ENCODE data around the gene TMC7.

Gene TMC7

DNA sequence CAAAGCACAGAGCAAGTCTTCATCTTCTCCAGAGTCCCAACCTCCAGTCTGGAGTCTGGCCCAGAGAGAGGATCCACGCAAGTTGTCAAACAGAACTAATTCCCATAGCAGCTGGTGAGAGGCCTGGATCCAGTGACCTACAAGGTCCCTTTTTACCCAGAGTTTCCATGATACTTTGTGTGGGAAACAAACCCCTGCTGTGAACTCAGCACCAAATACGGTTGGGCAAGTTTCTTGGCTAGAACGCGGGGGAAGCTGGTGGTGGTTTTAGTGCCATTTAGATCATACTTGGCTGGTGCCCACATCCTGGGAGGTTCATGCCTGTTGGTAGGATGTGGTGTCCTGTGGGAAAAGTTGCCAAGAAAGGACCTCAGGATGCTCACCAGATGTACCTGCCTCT is 18.1 kb downstream of the TMC7 start:
- Histone ChIP-seq H2AFZ (ENCODE audit: low read length) (no peak overlapping the region), H3F3A (ENCODE audit: low read depth) (no peaks in the 10 kb centered on the region), H3K79me2 (ENCODE audit: insufficient read depth, low read length) (no peaks in the 10 kb centered on the region), H3K27me3 (ENCODE audit: insufficient read depth, low read length, poor library complexity, severe bottlenecking) (no peaks in the 10 kb centered on the region), H3K9me3 (ENCODE audit: insufficient read depth, low read depth, low read length) (no peaks in the 10 kb centered on the region), H3K4me1 (ENCODE audit: insufficient read depth, low read length, poor library complexity, severe bottlenecking) (no peaks in the 10 kb centered on the region), H3K9me2 (replicated peaks; ENCODE audit: low read depth, low read length) (no peaks in the 10 kb centered on the region), H3K4me3 (ENCODE audit: low read length, poor library complexity, severe bottlenecking) (no peak overlapping the region), H3K4me2 (ENCODE audit: low read depth, low read length, poor library complexity, severe bottlenecking) (no peak overlapping the region), H4K20me1 (ENCODE audit: insufficient read depth, low read length, poor library complexity, severe bottlenecking) (no peaks in the 10 kb centered on the region), H3K9ac (ENCODE audit: low read depth, low read length, poor library complexity, severe bottlenecking) (no peak overlapping the region), H3K36me3 (ENCODE audit: insufficient read depth, low read length) (no peaks in the 10 kb centered on the region)
- TF ChIP-seq EZH2phosphoT487 (IDR thresholded peaks at IDR 0.05; ENCODE audit: borderline replicate concordance) (no peak), CTCF (conservative IDR thresholded peaks at IDR 0.05; ENCODE audit: low read length) (no peak)

- H3K9ac ChIP-seq (ENCODE audit: low read depth, low read length, poor library complexity, severe bottlenecking) = no peak overlapping the region
- H3K9me3 ChIP-seq (ENCODE audit: insufficient read depth, low read depth, low read length) = no peaks in the 10 kb centered on the region
- no peaks in the 10 kb centered on the region for H3F3A ChIP-seq (ENCODE audit: low read depth)
- H3K79me2 ChIP-seq (ENCODE audit: insufficient read depth, low read length) = no peaks in the 10 kb centered on the region
- H2AFZ ChIP-seq (ENCODE audit: low read length) = no peak overlapping the region
- H3K27me3 ChIP-seq (ENCODE audit: insufficient read depth, low read length, poor library complexity, severe bottlenecking) = no peaks in the 10 kb centered on the region
- H3K4me3 ChIP-seq (ENCODE audit: low read length, poor library complexity, severe bottlenecking) = no peak overlapping the region
- H3K9me2 ChIP-seq (replicated peaks; ENCODE audit: low read depth, low read length) = no peaks in the 10 kb centered on the region
- no peak overlapping the region for H3K4me2 ChIP-seq (ENCODE audit: low read depth, low read length, poor library complexity, severe bottlenecking)
- H3K4me1 ChIP-seq (ENCODE audit: insufficient read depth, low read length, poor library complexity, severe bottlenecking) = no peaks in the 10 kb centered on the region
- no peak for TF ChIP-seq CTCF (conservative IDR thresholded peaks at IDR 0.05; ENCODE audit: low read length)
- TF ChIP-seq EZH2phosphoT487 (IDR thresholded peaks at IDR 0.05; ENCODE audit: borderline replicate concordance) = no peak
- H3K36me3 ChIP-seq (ENCODE audit: insufficient read depth, low read length) = no peaks in the 10 kb centered on the region
- H4K20me1 ChIP-seq (ENCODE audit: insufficient read depth, low read length, poor library complexity, severe bottlenecking) = no peaks in the 10 kb centered on the region
These were observed 20.2 kb downstream of the TMC7 start for GRCh38 chr16:19003935-19004334.

DNA sequence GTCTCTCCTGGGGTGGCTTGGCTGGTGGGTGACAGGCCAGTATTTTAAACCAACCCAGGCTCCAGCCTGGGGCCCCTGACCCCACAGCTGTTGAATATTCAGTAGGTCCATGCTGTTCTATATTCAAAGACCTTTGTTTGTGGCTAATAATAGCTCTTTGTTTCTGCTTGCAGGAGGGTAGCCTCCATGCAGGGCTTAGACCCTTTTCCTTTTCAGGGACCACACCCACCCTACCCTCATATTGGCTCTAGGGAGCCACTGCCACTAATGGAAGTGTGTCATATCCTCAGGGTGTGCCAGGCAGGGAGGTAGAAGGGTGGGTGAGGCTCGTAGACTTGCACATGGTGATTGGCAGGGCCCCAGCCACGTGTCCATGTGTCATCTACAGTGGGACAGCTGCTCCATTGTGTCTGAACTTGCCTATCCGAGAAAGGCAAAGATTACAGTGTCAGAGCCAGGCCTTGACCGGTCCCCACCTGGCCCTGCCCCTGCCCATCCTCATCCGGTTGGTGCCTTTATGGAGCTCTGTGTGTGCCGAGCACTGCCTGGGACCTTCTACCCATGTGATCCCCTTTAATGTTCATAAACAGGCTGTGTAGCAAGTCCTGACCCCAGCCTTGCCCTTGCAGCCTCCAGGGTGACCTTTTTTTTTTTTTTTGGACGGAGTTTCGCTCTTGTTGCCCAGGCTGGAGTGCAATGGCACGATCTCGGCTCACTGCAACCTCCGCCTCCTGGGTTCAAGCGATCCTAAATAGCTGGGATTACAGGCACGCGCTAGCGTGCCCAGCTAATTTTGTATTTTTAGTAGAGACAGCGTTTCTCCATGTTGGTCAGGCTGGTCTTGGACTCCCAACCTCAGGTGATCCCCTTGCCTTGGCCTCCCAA is 22.1 kb downstream of the TMC7 start:
- no peaks in the 10 kb centered on the region for H3K9me2 ChIP-seq (replicated peaks; ENCODE audit: low read depth, low read length)
- no peaks in the 10 kb centered on the region for H4K20me1 ChIP-seq (ENCODE audit: insufficient read depth, low read length, poor library complexity, severe bottlenecking)
- H3K79me2 ChIP-seq (ENCODE audit: insufficient read depth, low read length) = no peaks in the 10 kb centered on the region
- H3K9ac ChIP-seq (ENCODE audit: low read depth, low read length, poor library complexity, severe bottlenecking) = no peak overlapping the region
- TF ChIP-seq CTCF (conservative IDR thresholded peaks at IDR 0.05; ENCODE audit: low read length) (no peak), EZH2phosphoT487 (IDR thresholded peaks at IDR 0.05; ENCODE audit: borderline replicate concordance) (no peak)
- H2AFZ ChIP-seq (ENCODE audit: low read length) = no peak overlapping the region
- no peak overlapping the region for H3K4me2 ChIP-seq (ENCODE audit: low read depth, low read length, poor library complexity, severe bottlenecking)
- H3K4me1 ChIP-seq (ENCODE audit: insufficient read depth, low read length, poor library complexity, severe bottlenecking) = no peaks in the 10 kb centered on the region
- no peaks in the 10 kb centered on the region for H3K36me3 ChIP-seq (ENCODE audit: insufficient read depth, low read length)
- no peaks in the 10 kb centered on the region for H3K27me3 ChIP-seq (ENCODE audit: insufficient read depth, low read length, poor library complexity, severe bottlenecking)
- no peaks in the 10 kb centered on the region for H3F3A ChIP-seq (ENCODE audit: low read depth)
- H3K9me3 ChIP-seq (ENCODE audit: insufficient read depth, low read depth, low read length) = no peaks in the 10 kb centered on the region
- no peak overlapping the region for H3K4me3 ChIP-seq (ENCODE audit: low read length, poor library complexity, severe bottlenecking)

All from Loucy (cell line).